HEK293 (cell line): ENCODE results near the gene ELOVL3.

Experiments
- BCL11A ChIP-seq: fragments of 450-650 bp; formaldehyde crosslinking; IDR thresholded peaks from 2 replicates; pipeline ENCODE4 v1.5.1; 2016; ENCODE audit warnings: low read depth, missing biosample characterization, missing genetic modification characterization
- ELK4 ChIP-seq: IDR thresholded peaks from 2 replicates; pipeline ENCODE4 v1.6.1; 2011; ENCODE audit warnings: mild to moderate bottlenecking, low read depth, low read length, borderline replicate concordance
- GFI1B ChIP-seq: fragments of 450-650 bp; formaldehyde crosslinking; IDR thresholded peaks from 2 replicates; pipeline ENCODE4 v1.5.1; 2016; ENCODE audit warnings: missing biosample characterization, missing genetic modification characterization
- GLI4 ChIP-seq: fragments of 450-650 bp; formaldehyde crosslinking; IDR thresholded peaks from 2 replicates; pipeline ENCODE4 v1.5.1; 2016; ENCODE audit warnings: missing biosample characterization, missing genetic modification characterization
- GLIS1 ChIP-seq: fragments of 450-650 bp; formaldehyde crosslinking; IDR thresholded peaks from 2 replicates; pipeline ENCODE4 v1.5.1; 2016; ENCODE audit warnings: missing biosample characterization, missing genetic modification characterization
- SCRT2 ChIP-seq: fragments of 450-650 bp; formaldehyde crosslinking; IDR thresholded peaks from 2 replicates; pipeline ENCODE4 v1.5.1; 2016; ENCODE audit warnings: missing biosample characterization, missing genetic modification characterization
- SP3 ChIP-seq: fragments of 450-650 bp; formaldehyde crosslinking; IDR thresholded peaks from 2 replicates; pipeline ENCODE4 v1.5.1; 2016; ENCODE audit warnings: missing biosample characterization, missing genetic modification characterization
- SP7 ChIP-seq: fragments of 450-650 bp; formaldehyde crosslinking; IDR thresholded peaks from 2 replicates; pipeline ENCODE4 v1.5.1; 2016; ENCODE audit warnings: missing biosample characterization, missing genetic modification characterization
- YY1 ChIP-seq: fragments of 450-650 bp; formaldehyde crosslinking; IDR thresholded peaks from 2 replicates; pipeline ENCODE4 v1.5.1; 2018; ENCODE audit warnings: missing biosample characterization, missing genetic modification characterization
- YY2 ChIP-seq: fragments of 450-650 bp; formaldehyde crosslinking; IDR thresholded peaks from 2 replicates; pipeline ENCODE4 v1.5.1; 2016; ENCODE audit warnings: missing biosample characterization, missing genetic modification characterization
- ZBTB6 ChIP-seq: fragments of 450-650 bp; formaldehyde crosslinking; IDR thresholded peaks from 2 replicates; pipeline ENCODE4 v1.5.1; 2017; ENCODE audit warnings: missing biosample characterization, missing genetic modification characterization
- ZEB2 ChIP-seq: fragments of 450-650 bp; formaldehyde crosslinking; IDR thresholded peaks from 2 replicates; pipeline ENCODE4 v1.5.1; 2016; ENCODE audit warnings: missing biosample characterization, missing genetic modification characterization
- ZFHX2 ChIP-seq: fragments of 450-650 bp; formaldehyde crosslinking; conservative IDR thresholded peaks from 2 replicates; pipeline ENCODE4 v1.5.1; 2016; ENCODE audit warnings: missing biosample characterization, missing genetic modification characterization
- ZNF121 ChIP-seq: fragments of 450-650 bp; formaldehyde crosslinking; IDR thresholded peaks from 2 replicates; pipeline ENCODE4 v1.5.1; 2016; ENCODE audit warnings: missing biosample characterization, missing genetic modification characterization
- ZNF202 ChIP-seq: fragments of 450-650 bp; formaldehyde crosslinking; IDR thresholded peaks from 2 replicates; pipeline ENCODE4 v1.5.1; 2016; ENCODE audit warnings: missing biosample characterization, missing genetic modification characterization, borderline replicate concordance
- ZNF214 ChIP-seq: fragments of 450-650 bp; formaldehyde crosslinking; IDR thresholded peaks from 2 replicates; pipeline ENCODE4 v1.5.1; 2017; ENCODE audit warnings: missing biosample characterization, mild to moderate bottlenecking, missing genetic modification characterization, borderline replicate concordance
- ZNF391 ChIP-seq: fragments of 450-650 bp; formaldehyde crosslinking; IDR thresholded peaks from 2 replicates; pipeline ENCODE4 v1.5.1; 2016; ENCODE audit warnings: low read depth, missing biosample characterization, missing genetic modification characterization, borderline replicate concordance
- ZNF426 ChIP-seq: fragments of 450-650 bp; formaldehyde crosslinking; IDR thresholded peaks from 2 replicates; pipeline ENCODE4 v1.5.1; 2017; ENCODE audit warnings: missing biosample characterization, missing genetic modification characterization, mild to moderate bottlenecking, inconsistent platforms, moderate library complexity
- ZNF48 ChIP-seq: fragments of 450-650 bp; formaldehyde crosslinking; IDR thresholded peaks from 2 replicates; pipeline ENCODE4 v1.5.1; 2016; ENCODE audit warnings: missing biosample characterization, missing genetic modification characterization
- ZNF530 ChIP-seq: fragments of 450-650 bp; formaldehyde crosslinking; IDR thresholded peaks from 2 replicates; pipeline ENCODE4 v1.5.1; 2016; ENCODE audit warnings: low read depth, missing biosample characterization, missing genetic modification characterization
- ZNF544 ChIP-seq: fragments of 450-650 bp; formaldehyde crosslinking; IDR thresholded peaks from 2 replicates; pipeline ENCODE4 v1.5.0; 2017; ENCODE audit warnings: missing biosample characterization, missing genetic modification characterization
- ZNF571 ChIP-seq: fragments of 450-650 bp; formaldehyde crosslinking; IDR thresholded peaks from 2 replicates; pipeline ENCODE4 v1.5.0; 2017; ENCODE audit warnings: missing biosample characterization, missing genetic modification characterization
- ZNF629 ChIP-seq: fragments of 450-650 bp; formaldehyde crosslinking; IDR thresholded peaks from 2 replicates; pipeline ENCODE4 v1.5.1; 2017; ENCODE audit warnings: missing biosample characterization, missing genetic modification characterization
- ZNF701 ChIP-seq: fragments of 450-650 bp; formaldehyde crosslinking; IDR thresholded peaks from 2 replicates; pipeline ENCODE4 v1.5.1; 2016; ENCODE audit warnings: missing biosample characterization, missing genetic modification characterization
- ZNF776 ChIP-seq: fragments of 450-650 bp; formaldehyde crosslinking; IDR thresholded peaks from 2 replicates; pipeline ENCODE4 v1.5.0; 2017; ENCODE audit warnings: missing biosample characterization, missing genetic modification characterization, borderline replicate concordance
- ZSCAN16 ChIP-seq: fragments of 450-650 bp; formaldehyde crosslinking; IDR thresholded peaks from 2 replicates; pipeline ENCODE4 v1.5.1; 2016; ENCODE audit warnings: missing biosample characterization, missing genetic modification characterization
- ZSCAN23 ChIP-seq: fragments of 450-650 bp; formaldehyde crosslinking; IDR thresholded peaks from 2 replicates; pipeline ENCODE4 v1.5.1; 2016; ENCODE audit warnings: missing biosample characterization, missing genetic modification characterization
- ZSCAN4 ChIP-seq: fragments of 450-650 bp; formaldehyde crosslinking; IDR thresholded peaks from 2 replicates; pipeline ENCODE4 v1.5.1; 2017; ENCODE audit warnings: missing biosample characterization, missing genetic modification characterization
- TF ChIP-seq, protein P1 (sequence below): fragments of 450-650 bp; formaldehyde crosslinking; IDR thresholded peaks from 2 replicates; pipeline ENCODE4 v1.5.1; 2016; ENCODE audit warnings: missing biosample characterization, missing genetic modification characterization
- TF ChIP-seq, protein P2 (sequence below): fragments of 450-650 bp; formaldehyde crosslinking; IDR thresholded peaks from 2 replicates; pipeline ENCODE4 v1.5.1; 2016; ENCODE audit warnings: missing biosample characterization, missing genetic modification characterization, borderline replicate concordance
- TF ChIP-seq, protein P3 (sequence below): fragments of 450-650 bp; formaldehyde crosslinking; IDR thresholded peaks from 2 replicates; pipeline ENCODE4 v1.5.1; 2016; ENCODE audit warnings: missing biosample characterization, missing genetic modification characterization
- TF ChIP-seq, protein P4 (sequence below): fragments of 450-650 bp; formaldehyde crosslinking; IDR thresholded peaks from 2 replicates; pipeline ENCODE4 v1.5.1; 2016; ENCODE audit warnings: missing biosample characterization, missing genetic modification characterization

ELOVL3 gene

DNA sequence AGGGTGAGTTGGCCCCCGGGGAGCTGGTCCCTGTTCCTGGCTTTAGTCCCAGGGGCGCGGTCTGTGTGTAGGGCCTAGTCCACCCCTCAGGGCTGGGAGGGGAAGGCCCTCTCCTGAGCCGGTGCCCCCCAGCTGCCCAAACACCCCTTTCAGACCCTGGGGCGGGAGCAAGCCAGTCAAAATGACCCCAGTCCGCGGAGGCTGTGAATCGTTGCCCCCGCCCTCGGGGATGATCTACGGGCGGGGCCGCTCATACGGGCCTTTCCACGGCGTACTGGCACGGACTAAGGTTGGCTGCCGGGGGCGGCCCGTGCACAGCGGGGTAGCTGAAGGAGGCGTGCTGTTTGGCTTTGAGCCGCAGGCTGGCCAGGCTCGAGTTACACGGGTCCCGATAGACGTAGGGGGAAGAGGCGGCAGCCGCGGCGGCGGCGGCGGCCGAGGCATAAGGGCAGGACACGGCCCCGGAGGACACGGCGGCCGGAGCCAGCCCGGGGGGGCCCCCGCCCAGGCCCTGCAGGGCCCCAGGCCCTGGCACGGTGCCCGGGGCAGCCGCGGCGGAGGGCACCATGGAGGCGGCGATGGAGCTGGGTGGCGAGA, 4.3 kb downstream of the ELOVL3 start (continued):
- TF ChIP-seq ZNF701 (no peak), ZNF426 (tag by site-specific recombination) (no peak), SP7 (tag by site-specific recombination) (peak; percentile 91), ZNF121 (tag by site-specific recombination) (0 out of 2 replicates have a peak, but pooled peaks have one; percentile 50), BCL11A (tag by site-specific recombination) (peak; percentile 97), SCRT2 (no peak), ZNF391 (tag by site-specific recombination) (peak; percentile 47; the same call in 1 of the 2 replicates), ZSCAN16 (no peak), ZFHX2 (tag by site-specific recombination) (peak; percentile 89), GLI4 (tag by site-specific recombination) (no peak), ZNF530 (no peak), GFI1B (tag by site-specific recombination) (no peak), ZNF544 (tag by site-specific recombination) (no peak), ZNF214 (no peak), ZBTB6 (tag by site-specific recombination) (no peak), ZNF571 (tag by site-specific recombination) (no peak), ZNF776 (tag by site-specific recombination) (no peak), ZEB2 (peak; percentile 89), ZNF202 (tag by site-specific recombination) (no peak), YY2 (tag by site-specific recombination) (no peak), SP3 (tag by site-specific recombination) (peak; percentile 91), ZNF48 (tag by site-specific recombination) (no peak), ZSCAN4 (no peak), GLIS1 (tag by site-specific recombination) (peak; percentile 89), ZSCAN23 (tag by site-specific recombination) (no peak; the same call in 1 of the 2 replicates), YY1 (tag by site-specific recombination) (no peak; the same call in none of the 2 replicates), ZNF629 (tag by site-specific recombination) (0 out of 2 replicates have a peak, but pooled peaks have one; percentile 35), ELK4 (no peak)
- TF ChIP-seq, protein P1, sequence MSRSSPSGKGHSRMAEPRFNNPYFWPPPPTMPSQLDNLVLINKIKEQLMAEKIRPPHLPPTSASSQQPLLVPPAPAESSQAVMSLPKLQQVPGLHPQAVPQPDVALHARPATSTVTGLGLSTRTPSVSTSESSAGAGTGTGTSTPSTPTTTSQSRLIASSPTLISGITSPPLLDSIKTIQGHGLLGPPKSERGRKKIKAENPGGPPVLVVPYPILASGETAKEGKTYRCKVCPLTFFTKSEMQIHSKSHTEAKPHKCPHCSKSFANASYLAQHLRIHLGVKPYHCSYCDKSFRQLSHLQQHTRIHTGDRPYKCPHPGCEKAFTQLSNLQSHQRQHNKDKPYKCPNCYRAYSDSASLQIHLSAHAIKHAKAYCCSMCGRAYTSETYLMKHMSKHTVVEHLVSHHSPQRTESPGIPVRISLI (tag by site-specific recombination), result no peak
- TF ChIP-seq, protein P2, sequence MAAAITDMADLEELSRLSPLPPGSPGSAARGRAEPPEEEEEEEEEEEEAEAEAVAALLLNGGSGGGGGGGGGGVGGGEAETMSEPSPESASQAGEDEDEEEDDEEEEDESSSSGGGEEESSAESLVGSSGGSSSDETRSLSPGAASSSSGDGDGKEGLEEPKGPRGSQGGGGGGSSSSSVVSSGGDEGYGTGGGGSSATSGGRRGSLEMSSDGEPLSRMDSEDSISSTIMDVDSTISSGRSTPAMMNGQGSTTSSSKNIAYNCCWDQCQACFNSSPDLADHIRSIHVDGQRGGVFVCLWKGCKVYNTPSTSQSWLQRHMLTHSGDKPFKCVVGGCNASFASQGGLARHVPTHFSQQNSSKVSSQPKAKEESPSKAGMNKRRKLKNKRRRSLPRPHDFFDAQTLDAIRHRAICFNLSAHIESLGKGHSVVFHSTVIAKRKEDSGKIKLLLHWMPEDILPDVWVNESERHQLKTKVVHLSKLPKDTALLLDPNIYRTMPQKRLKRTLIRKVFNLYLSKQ, result no peak
- TF ChIP-seq, protein P3, sequence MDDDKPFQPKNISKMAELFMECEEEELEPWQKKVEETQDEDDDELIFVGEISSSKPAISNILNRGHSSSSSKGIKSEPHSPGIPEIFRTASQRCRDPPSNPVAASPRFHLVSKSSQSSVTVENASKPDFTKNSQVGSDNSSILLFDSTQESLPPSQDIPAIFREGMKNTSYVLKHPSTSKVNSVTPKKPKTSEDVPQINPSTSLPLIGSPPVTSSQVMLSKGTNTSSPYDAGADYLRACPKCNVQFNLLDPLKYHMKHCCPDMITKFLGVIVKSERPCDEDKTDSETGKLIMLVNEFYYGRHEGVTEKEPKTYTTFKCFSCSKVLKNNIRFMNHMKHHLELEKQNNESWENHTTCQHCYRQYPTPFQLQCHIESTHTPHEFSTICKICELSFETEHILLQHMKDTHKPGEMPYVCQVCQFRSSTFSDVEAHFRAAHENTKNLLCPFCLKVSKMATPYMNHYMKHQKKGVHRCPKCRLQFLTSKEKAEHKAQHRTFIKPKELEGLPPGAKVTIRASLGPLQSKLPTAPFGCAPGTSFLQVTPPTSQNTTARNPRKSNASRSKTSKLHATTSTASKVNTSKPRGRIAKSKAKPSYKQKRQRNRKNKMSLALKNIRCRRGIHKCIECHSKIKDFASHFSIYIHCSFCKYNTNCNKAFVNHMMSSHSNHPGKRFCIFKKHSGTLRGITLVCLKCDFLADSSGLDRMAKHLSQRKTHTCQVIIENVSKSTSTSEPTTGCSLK (tag by site-specific recombination), result no peak
- TF ChIP-seq, protein P4, sequence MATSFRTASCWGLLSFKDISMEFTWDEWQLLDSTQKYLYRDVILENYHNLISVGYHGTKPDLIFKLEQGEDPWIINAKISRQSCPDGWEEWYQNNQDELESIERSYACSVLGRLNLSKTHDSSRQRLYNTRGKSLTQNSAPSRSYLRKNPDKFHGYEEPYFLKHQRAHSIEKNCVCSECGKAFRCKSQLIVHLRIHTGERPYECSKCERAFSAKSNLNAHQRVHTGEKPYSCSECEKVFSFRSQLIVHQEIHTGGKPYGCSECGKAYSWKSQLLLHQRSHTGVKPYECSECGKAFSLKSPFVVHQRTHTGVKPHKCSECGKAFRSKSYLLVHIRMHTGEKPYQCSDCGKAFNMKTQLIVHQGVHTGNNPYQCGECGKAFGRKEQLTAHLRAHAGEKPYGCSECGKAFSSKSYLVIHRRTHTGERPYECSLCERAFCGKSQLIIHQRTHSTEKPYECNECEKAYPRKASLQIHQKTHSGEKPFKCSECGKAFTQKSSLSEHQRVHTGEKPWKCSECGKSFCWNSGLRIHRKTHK, result no peak
